Erythroblast (primary cell): ENCODE measurements around the gene ZBTB47.

Experiments used
- DNase-seq, 2 experiments: peaks; one replicate each; lab custom pipeline; 2025; lab: John Stamatoyannopoulos, UW
- GATA1 ChIP-seq: IDR thresholded peaks from 2 replicates; pipeline ENCODE4 v1.6.1; 2011; ENCODE audit warnings: low read depth, mild to moderate bottlenecking, control low read depth, low read length, moderate library complexity
- POLR2A ChIP-seq: IDR thresholded peaks from 2 replicates; pipeline ENCODE4 v1.6.1; 2011; ENCODE audit warnings: mild to moderate bottlenecking, low read length

Gene ZBTB47

DNA sequence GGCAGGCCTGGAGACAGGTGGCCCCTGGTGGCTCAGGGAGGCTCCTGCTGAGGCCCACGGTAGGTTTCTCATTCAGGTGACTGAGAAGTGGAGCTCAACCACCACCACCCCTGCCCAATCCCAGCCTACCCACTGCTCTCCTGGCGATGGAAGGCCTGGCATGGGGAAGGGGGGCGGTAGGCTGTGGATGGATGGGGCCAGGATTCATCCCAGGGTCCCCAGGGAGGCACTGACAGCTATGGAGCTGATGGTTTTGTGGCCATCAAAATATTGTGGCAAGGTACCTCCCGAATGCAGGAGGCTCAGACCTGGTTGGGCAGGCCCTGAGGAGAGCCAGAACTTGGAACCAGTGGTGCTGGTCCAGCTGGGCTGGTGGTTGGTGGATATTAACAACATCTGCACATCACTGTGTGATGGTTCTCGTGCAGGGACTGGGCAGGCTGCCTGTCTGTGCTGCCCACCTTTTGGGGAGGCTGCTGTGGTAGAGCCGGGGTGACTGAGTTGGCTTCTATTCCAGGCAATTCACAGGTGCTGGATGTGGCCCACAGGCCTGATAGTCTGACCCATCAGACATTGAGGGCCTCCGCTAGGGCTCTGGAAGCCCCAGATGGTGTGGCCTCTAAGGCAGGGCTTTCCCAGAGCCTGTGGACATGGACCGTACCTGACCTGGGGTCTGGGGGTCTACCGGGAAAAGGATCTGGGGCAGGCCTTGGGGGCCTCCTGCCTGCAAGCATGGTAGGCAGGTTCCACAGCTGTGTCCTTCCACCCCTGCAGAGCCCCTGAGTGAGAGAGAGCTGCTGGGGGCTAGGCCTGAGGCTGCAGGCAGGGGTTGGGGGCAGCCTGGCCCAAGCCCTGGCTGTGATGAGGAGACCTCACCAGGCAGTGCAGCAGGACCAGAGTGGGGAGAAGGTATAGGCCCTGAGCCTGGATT is 3.4 kb downstream of the ZBTB47 start:
- DNase-seq: no peak
- no peak for TF ChIP-seq GATA1
- TF ChIP-seq POLR2A: no peak

DNA sequence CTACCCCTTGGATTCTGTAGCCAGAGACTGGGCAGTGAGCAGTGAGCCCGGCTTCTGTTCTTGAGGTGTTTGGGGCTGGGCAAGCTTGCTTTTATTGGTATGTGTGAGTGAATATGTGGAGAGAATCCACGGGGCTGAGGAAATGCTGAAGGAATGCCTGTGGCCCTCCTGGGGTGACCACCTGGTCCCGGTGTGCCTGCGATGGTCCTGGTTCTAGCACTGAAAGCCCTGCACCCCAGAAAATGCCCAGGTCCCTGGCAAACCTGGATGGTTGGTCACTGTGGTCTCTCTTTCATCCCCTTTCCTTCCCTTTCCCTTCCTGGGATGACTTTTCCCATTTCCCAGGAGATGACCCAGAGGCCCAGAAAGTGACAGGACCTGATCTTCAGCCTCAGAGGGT is 4.2 kb downstream of the ZBTB47 start:
- TF ChIP-seq POLR2A (no peak), GATA1 (no peak)
- no peak for DNase-seq

DNA sequence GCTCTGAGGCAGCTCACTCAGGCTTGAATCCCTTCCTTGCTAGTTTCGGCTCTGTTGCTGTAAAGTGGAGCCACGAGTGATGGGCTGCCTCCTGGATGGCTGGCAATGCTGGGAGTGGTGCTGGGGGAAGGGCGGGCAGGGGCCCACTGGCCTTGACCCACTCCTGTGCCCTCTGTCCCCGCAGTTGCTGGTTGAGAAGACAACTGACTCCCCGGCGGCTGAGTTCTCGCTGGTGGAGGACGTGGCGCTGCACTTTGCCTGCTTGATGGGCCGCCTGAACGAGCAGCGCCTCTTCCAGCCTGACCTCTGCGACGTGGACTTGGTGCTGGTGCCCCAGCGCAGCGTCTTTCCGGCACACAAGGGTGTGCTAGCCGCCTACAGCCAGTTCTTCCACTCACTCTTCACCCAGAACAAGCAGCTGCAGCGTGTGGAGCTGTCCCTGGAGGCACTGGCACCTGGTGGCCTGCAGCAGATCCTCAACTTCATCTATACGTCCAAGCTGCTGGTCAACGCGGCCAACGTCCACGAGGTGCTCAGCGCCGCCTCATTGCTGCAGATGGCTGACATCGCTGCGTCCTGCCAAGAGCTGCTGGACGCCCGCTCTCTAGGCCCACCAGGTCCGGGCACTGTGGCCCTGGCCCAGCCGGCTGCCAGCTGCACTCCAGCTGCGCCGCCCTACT is 4.7 kb downstream of the ZBTB47 start:
- TF ChIP-seq GATA1 (no peak), POLR2A (no peak)
- DNase-seq: no peak

DNA sequence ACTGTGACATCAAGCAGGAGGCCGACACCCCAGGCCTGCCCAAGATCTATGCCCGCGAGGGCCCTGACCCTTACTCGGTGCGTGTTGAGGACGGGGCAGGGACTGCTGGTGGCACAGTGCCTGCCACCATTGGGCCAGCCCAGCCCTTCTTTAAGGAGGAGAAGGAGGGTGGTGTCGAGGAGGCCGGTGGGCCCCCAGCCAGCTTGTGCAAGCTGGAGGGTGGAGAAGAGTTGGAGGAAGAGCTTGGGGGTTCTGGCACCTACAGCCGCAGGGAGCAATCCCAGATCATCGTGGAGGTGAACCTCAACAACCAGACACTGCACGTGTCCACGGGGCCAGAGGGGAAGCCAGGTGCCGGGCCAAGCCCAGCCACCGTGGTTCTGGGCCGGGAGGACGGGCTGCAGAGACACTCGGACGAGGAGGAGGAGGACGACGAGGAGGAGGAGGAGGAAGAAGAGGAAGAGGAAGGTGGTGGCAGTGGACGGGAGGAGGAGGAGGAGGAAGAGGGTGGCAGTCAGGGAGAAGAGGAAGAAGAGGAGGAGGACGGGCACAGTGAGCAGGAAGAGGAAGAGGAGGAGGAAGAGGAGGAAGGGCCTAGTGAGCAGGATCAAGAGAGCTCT is 5.4 kb downstream of the ZBTB47 start:
- DNase-seq: no peak
- TF ChIP-seq GATA1 (no peak), POLR2A (no peak)

DNA sequence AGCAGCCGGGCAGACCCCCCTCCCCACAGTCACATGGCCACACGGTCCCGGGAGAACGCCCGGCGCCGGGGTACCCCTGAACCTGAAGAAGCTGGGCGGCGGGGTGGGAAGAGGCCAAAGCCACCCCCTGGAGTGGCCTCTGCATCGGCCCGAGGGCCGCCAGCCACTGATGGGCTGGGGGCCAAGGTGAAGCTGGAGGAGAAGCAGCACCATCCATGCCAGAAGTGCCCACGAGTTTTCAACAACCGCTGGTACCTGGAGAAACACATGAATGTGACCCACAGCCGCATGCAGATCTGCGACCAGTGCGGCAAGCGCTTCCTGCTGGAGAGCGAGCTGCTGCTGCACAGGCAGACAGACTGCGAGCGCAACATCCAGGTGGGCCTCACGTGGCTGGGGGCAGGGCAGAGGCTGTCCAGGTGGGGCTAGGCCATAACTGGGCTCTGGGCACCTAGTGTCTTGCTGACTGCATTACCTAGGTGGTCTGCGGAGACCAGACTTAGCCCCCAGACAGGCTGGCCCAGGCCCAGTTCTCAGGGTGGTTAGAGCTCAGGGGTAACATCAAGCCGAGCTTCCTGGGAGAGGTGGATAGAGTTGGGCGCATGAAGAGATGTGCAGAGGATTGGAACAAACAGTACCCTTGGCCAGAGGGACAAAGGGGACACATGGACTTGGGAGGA is 6.1 kb downstream of the ZBTB47 start:
- TF ChIP-seq POLR2A (no peak), GATA1 (no peak)
- DNase-seq: no peak

DNA sequence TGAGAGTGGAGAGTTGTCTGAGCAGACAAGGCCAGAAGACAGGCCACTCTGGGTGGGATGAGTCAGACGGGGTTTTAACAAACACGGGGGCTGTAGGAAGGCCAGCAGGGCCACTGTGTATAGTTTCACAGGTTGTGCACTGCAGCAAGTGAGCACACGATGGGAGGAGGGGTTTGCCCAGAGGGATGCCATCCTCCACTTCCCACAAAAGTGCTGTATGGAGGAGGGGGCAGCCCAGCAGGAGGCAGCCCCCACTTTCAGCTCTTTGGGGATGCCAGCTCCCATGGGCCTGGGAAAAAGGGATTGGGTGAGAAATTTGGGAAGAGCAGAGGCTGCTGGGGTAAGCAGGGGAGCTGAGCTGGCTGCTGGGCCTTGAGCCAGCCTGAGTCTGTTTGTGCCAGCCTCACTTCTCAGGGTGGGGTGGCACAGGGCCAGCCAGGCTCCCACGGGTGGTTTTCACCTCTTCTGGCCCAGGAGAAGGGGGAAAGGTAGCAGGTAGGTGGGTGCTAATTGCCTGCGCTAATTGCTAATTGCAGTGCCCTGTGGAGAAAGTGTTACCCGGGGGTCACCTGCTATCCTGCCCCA is 6.7 kb downstream of the ZBTB47 start:
- no peak for TF ChIP-seq POLR2A
- TF ChIP-seq GATA1: no peak
- DNase-seq: no peak

DNA sequence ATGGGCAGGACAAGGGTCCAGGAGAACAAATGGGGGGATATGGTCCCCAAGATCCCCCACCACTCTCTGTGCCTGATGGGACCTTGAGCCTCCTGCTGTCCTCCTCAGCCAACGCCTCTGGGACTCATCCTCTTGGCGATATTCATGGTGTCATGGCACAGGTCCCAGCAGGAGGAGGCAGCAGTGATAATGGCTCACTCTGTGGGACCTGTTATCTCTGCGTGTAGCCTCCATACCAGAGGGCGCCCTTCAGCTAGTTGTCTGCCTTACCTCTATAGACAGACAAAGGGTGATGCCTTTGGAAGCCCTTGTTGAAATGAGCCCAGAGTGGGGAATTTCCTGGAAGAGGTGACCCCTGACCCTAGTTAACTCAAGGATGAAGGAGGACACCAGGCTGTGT is 7.4 kb downstream of the ZBTB47 start:
- no peak for TF ChIP-seq POLR2A
- TF ChIP-seq GATA1: no peak
- DNase-seq: peak; percentile 39 to 40

DNA sequence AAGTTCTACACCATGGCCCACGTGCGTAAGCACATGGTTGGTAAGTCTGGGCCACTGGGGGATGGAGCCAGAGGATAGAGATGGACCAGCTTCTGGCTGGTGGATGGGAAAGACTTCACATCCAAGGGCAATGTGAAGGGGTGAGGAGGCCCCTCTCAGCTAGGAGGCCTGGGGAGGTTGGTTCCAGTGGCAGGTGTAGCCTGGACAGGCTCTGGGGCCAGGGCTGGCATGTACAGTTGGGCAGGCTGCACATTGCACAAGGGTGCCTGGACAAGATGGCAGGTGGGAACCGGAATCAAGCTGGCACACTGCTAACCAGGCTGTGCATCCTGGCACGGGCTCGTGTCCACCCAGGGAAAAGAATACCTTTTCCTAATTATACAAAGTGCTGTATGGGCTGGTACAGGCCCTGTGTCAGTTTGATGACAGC is 8.1 kb downstream of the ZBTB47 start:
- DNase-seq: no peak
- TF ChIP-seq GATA1: no peak
- no peak for TF ChIP-seq POLR2A

DNA sequence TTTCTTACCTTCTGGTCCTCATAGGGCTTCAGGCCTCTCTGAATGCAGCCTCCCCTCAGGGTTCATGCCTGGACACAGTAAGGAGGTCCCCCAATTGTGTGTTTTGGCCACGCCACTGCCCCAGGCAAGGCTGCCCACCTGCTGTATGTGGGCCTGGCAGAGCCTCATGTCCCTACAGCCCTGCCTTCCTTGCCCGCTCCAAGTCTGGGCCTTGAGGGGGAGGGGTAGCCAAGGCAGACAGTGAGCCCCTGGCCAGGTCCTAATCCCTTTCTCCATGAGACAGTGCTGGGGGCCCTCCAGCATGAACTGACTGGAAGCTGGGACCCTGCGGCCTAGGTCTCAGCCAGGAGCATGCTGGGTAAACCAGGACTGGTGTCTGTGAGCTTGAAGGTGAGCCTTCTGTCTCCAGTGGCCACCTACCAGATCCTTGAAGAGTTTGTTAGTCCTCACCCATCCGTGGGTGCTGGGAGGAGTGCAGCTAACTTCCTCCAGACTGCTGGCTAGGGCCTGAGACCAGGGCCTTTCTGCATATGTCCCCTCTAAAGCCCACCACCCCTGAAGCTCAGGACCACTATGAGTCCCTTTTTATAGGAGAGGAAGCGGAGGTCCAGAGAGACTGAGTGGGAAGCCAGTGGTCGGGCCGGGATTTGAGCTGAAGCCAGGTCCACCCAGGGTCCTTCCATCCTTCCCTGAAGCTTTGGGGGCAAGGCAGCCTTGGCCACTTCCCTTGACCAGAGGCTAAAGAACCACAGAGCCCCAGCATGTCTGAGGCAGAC is 8.7 kb downstream of the ZBTB47 start:
- DNase-seq: no peak
- TF ChIP-seq GATA1 (no peak), POLR2A (no peak)

DNA sequence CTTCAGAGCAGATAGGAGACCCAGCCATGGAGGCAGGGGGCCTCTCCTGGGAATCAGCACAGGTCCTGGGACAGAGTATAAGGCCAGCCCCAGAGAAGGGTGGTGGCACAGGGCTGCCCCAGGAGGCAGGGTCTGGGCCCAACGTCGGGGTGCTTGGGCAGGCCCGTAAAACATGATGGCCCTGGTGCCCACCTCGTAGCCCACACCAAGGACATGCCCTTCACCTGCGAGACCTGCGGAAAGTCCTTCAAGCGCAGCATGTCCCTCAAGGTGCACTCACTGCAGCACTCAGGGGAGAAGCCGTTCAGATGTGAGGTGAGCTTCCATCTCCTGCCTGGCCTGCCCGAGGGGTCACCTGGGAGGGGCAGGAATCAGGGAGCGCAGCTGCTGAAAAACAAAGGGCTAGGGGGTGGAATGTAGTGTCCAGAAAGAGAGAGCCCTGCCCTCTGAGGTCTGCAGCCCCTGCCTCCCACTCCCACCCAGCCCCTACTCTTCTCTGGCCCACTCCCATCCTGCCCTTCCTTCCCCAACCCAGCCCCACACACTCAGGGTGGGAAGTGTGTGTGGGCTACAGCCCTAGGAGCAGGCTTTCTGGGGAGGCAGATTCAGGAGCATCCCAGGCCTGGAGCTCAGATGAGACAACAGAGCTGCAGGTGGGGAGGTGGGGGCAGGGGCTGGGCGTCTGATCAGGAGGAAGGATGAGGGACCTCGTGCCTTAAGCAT is 9.5 kb downstream of the ZBTB47 start:
- TF ChIP-seq POLR2A (no peak), GATA1 (no peak)
- DNase-seq: no peak

DNA sequence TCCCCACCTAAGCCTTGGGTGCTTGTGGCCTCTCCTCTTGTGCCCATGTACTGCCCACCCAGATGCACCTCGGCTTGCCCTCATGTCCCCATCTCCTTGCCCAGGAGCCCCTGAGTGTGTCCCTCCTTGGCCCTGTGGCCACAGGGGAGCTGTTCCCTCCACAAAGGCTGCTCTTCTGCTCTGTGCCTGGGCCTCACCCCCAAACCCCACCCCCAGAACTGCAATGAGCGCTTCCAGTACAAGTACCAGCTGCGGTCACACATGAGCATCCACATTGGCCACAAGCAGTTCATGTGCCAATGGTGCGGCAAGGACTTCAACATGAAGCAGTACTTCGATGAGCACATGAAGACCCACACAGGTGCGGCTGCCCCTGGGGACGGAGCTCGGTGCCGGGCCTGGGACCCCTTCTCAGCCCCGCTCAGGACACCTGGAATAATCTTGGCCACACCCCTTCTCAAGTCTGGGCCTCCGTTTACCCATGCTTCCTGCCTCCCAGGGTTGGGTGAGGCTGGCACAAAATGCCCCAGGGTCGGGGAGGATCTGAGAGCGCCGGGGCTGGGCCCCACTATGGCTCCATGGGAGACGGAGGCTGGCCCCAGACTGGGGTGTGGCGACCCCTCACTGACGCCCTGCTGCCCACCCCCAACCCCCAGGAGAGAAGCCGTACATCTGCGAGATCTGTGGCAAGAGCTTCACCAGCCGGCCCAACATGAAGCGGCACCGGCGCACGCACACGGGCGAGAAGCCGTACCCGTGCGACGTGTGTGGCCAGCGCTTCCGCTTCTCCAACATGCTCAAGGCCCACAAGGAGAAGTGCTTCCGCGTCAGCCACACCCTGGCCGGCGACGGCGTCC is 10.3 kb downstream of the ZBTB47 start:
- TF ChIP-seq POLR2A (no peak), GATA1 (no peak)
- DNase-seq: no peak

DNA sequence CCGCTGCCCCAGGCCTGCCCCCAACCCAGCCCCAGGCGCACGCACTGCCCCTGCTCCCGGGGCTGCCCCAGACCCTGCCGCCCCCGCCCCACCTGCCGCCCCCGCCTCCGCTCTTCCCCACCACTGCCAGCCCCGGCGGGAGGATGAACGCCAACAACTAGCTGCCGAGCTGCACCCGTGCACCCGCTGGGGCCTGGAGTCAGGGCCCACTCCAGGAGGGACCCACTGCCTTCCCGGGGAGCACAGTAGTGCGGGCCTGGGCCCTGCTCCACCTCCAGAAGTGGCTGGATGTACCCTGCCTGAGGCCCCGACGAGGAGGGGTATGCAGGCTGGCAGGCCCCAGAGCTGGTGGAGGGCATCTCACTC is 10.9 kb downstream of the ZBTB47 start:
- TF ChIP-seq POLR2A (no peak), GATA1 (no peak)
- no peak for DNase-seq
